ENCODE measurements around the gene SAMD4A.

Gene SAMD4A

GRCh38 chr14:54695196-54695595 lies 128.3 kb downstream of the SAMD4A start:
- no peak overlapping the region for H3K4me3 ChIP-seq (ENCODE audit: low read length)
- no peaks in the 10 kb centered on the region for H3K36me3 ChIP-seq (ENCODE audit: control insufficient read depth, insufficient read depth, low read length)
- no peaks in the 10 kb centered on the region for H3K27me3 ChIP-seq (ENCODE audit: control insufficient read depth, insufficient read depth, low read length)
- no peaks in the 10 kb centered on the region for H3K4me1 ChIP-seq (ENCODE audit: control insufficient read depth, insufficient read depth, low read length)
- no peak overlapping the region for H3K9ac ChIP-seq (ENCODE audit: low read length)
- no peaks in the 10 kb centered on the region for H3K9me3 ChIP-seq (ENCODE audit: control insufficient read depth, low read length)

GRCh38 chr14:54697001-54697400 lies 130.1 kb downstream of the SAMD4A start:
- H3K27me3 ChIP-seq (ENCODE audit: control insufficient read depth, insufficient read depth, low read length): no peaks in the 10 kb centered on the region
- no peaks in the 10 kb centered on the region for H3K9me3 ChIP-seq (ENCODE audit: control insufficient read depth, low read length)
- no peaks in the 10 kb centered on the region for H3K36me3 ChIP-seq (ENCODE audit: control insufficient read depth, insufficient read depth, low read length)
- H3K9ac ChIP-seq (ENCODE audit: low read length): no peak overlapping the region
- no peaks in the 10 kb centered on the region for H3K4me1 ChIP-seq (ENCODE audit: control insufficient read depth, insufficient read depth, low read length)
- no peak overlapping the region for H3K4me3 ChIP-seq (ENCODE audit: low read length)

GRCh38 chr14:54697803-54698202 lies 130.9 kb downstream of the SAMD4A start:
- Histone ChIP-seq H3K9me3 (ENCODE audit: control insufficient read depth, low read length) (no peaks in the 10 kb centered on the region), H3K27me3 (ENCODE audit: control insufficient read depth, insufficient read depth, low read length) (no peaks in the 10 kb centered on the region), H3K4me1 (ENCODE audit: control insufficient read depth, insufficient read depth, low read length) (no peaks in the 10 kb centered on the region), H3K36me3 (ENCODE audit: control insufficient read depth, insufficient read depth, low read length) (no peaks in the 10 kb centered on the region), H3K4me3 (ENCODE audit: low read length) (no peak overlapping the region), H3K9ac (ENCODE audit: low read length) (no peak overlapping the region)

- no peaks in the 10 kb centered on the region for H3K36me3 ChIP-seq (ENCODE audit: control insufficient read depth, insufficient read depth, low read length)
- H3K27me3 ChIP-seq (ENCODE audit: control insufficient read depth, insufficient read depth, low read length): no peaks in the 10 kb centered on the region
- no peaks in the 10 kb centered on the region for H3K4me1 ChIP-seq (ENCODE audit: control insufficient read depth, insufficient read depth, low read length)
- no peak overlapping the region for H3K4me3 ChIP-seq (ENCODE audit: low read length)
- no peaks in the 10 kb centered on the region for H3K9me3 ChIP-seq (ENCODE audit: control insufficient read depth, low read length)
- no peak overlapping the region for H3K9ac ChIP-seq (ENCODE audit: low read length)
Measured at GRCh38 chr14:54698501-54698900, 131.6 kb downstream of the SAMD4A start.

GRCh38 chr14:54698966-54699530 lies 132.1 kb downstream of the SAMD4A start:
- Histone ChIP-seq H3K9me3 (ENCODE audit: control insufficient read depth, low read length) (no peaks in the 10 kb centered on the region), H3K27me3 (ENCODE audit: control insufficient read depth, insufficient read depth, low read length) (no peaks in the 10 kb centered on the region), H3K9ac (ENCODE audit: low read length) (no peak overlapping the region), H3K4me3 (ENCODE audit: low read length) (no peak overlapping the region), H3K36me3 (ENCODE audit: control insufficient read depth, insufficient read depth, low read length) (no peaks in the 10 kb centered on the region), H3K4me1 (ENCODE audit: control insufficient read depth, insufficient read depth, low read length) (no peaks in the 10 kb centered on the region)

GRCh38 chr14:54699735-54700134 lies 132.8 kb downstream of the SAMD4A start:
- Histone ChIP-seq H3K9me3 (ENCODE audit: control insufficient read depth, low read length) (no peaks in the 10 kb centered on the region), H3K4me1 (ENCODE audit: control insufficient read depth, insufficient read depth, low read length) (no peaks in the 10 kb centered on the region), H3K36me3 (ENCODE audit: control insufficient read depth, insufficient read depth, low read length) (no peaks in the 10 kb centered on the region), H3K9ac (ENCODE audit: low read length) (no peak overlapping the region), H3K27me3 (ENCODE audit: control insufficient read depth, insufficient read depth, low read length) (no peaks in the 10 kb centered on the region), H3K4me3 (ENCODE audit: low read length) (no peak overlapping the region)

- Histone ChIP-seq H3K4me3 (ENCODE audit: low read length) (no peak overlapping the region), H3K4me1 (ENCODE audit: control insufficient read depth, insufficient read depth, low read length) (no peaks in the 10 kb centered on the region), H3K9ac (ENCODE audit: low read length) (no peak overlapping the region), H3K9me3 (ENCODE audit: control insufficient read depth, low read length) (no peaks in the 10 kb centered on the region), H3K36me3 (ENCODE audit: control insufficient read depth, insufficient read depth, low read length) (no peaks in the 10 kb centered on the region), H3K27me3 (ENCODE audit: control insufficient read depth, insufficient read depth, low read length) (no peaks in the 10 kb centered on the region)
Measured at GRCh38 chr14:54700717-54701116, 133.8 kb downstream of the SAMD4A start.

- Histone ChIP-seq H3K9me3 (ENCODE audit: control insufficient read depth, low read length) (no peaks in the 10 kb centered on the region), H3K4me1 (ENCODE audit: control insufficient read depth, insufficient read depth, low read length) (no peaks in the 10 kb centered on the region), H3K4me3 (ENCODE audit: low read length) (no peak overlapping the region), H3K36me3 (ENCODE audit: control insufficient read depth, insufficient read depth, low read length) (no peaks in the 10 kb centered on the region), H3K9ac (ENCODE audit: low read length) (no peak overlapping the region), H3K27me3 (ENCODE audit: control insufficient read depth, insufficient read depth, low read length) (no peaks in the 10 kb centered on the region)
Measured at GRCh38 chr14:54702014-54702491, 135.1 kb downstream of the SAMD4A start.

GRCh38 chr14:54702492-54702891 lies 135.6 kb downstream of the SAMD4A start:
- Histone ChIP-seq H3K9ac (ENCODE audit: low read length) (no peak overlapping the region), H3K36me3 (ENCODE audit: control insufficient read depth, insufficient read depth, low read length) (no peaks in the 10 kb centered on the region), H3K9me3 (ENCODE audit: control insufficient read depth, low read length) (no peaks in the 10 kb centered on the region), H3K4me1 (ENCODE audit: control insufficient read depth, insufficient read depth, low read length) (no peaks in the 10 kb centered on the region), H3K27me3 (ENCODE audit: control insufficient read depth, insufficient read depth, low read length) (no peaks in the 10 kb centered on the region), H3K4me3 (ENCODE audit: low read length) (no peak overlapping the region)

GRCh38 chr14:54703082-54703481 lies 136.2 kb downstream of the SAMD4A start:
- no peaks in the 10 kb centered on the region for H3K9me3 ChIP-seq (ENCODE audit: control insufficient read depth, low read length)
- H3K36me3 ChIP-seq (ENCODE audit: control insufficient read depth, insufficient read depth, low read length): no peaks in the 10 kb centered on the region
- no peaks in the 10 kb centered on the region for H3K27me3 ChIP-seq (ENCODE audit: control insufficient read depth, insufficient read depth, low read length)
- no peaks in the 10 kb centered on the region for H3K4me1 ChIP-seq (ENCODE audit: control insufficient read depth, insufficient read depth, low read length)
- no peak overlapping the region for H3K4me3 ChIP-seq (ENCODE audit: low read length)
- H3K9ac ChIP-seq (ENCODE audit: low read length): no peak overlapping the region

- no peaks in the 10 kb centered on the region for H3K9me3 ChIP-seq (ENCODE audit: control insufficient read depth, low read length)
- no peaks in the 10 kb centered on the region for H3K27me3 ChIP-seq (ENCODE audit: control insufficient read depth, insufficient read depth, low read length)
- H3K9ac ChIP-seq (ENCODE audit: low read length): no peak overlapping the region
- H3K36me3 ChIP-seq (ENCODE audit: control insufficient read depth, insufficient read depth, low read length): no peaks in the 10 kb centered on the region
- H3K4me1 ChIP-seq (ENCODE audit: control insufficient read depth, insufficient read depth, low read length): no peaks in the 10 kb centered on the region
- H3K4me3 ChIP-seq (ENCODE audit: low read length): no peak overlapping the region
Measured at GRCh38 chr14:54703724-54704123, 136.8 kb downstream of the SAMD4A start.

- Histone ChIP-seq H3K9me3 (ENCODE audit: control insufficient read depth, low read length) (no peaks in the 10 kb centered on the region), H3K36me3 (ENCODE audit: control insufficient read depth, insufficient read depth, low read length) (no peaks in the 10 kb centered on the region), H3K4me1 (ENCODE audit: control insufficient read depth, insufficient read depth, low read length) (no peaks in the 10 kb centered on the region), H3K4me3 (ENCODE audit: low read length) (no peak overlapping the region), H3K27me3 (ENCODE audit: control insufficient read depth, insufficient read depth, low read length) (no peaks in the 10 kb centered on the region), H3K9ac (ENCODE audit: low read length) (no peak overlapping the region)
Measured at GRCh38 chr14:54704768-54705167, 137.8 kb downstream of the SAMD4A start.

- Histone ChIP-seq H3K4me3 (ENCODE audit: low read length) (no peak overlapping the region), H3K36me3 (ENCODE audit: control insufficient read depth, insufficient read depth, low read length) (no peaks in the 10 kb centered on the region), H3K9ac (ENCODE audit: low read length) (no peak overlapping the region), H3K4me1 (ENCODE audit: control insufficient read depth, insufficient read depth, low read length) (no peaks in the 10 kb centered on the region), H3K27me3 (ENCODE audit: control insufficient read depth, insufficient read depth, low read length) (no peaks in the 10 kb centered on the region), H3K9me3 (ENCODE audit: control insufficient read depth, low read length) (no peaks in the 10 kb centered on the region)
Measured at GRCh38 chr14:54706769-54707168, 139.8 kb downstream of the SAMD4A start.
